GM19438 (cell line): ENCODE measurements around the gene SERGEF.

Source experiments
- ATAC-seq: cut with Tn5 transposase; IDR thresholded peaks from one replicate; pipeline ENCODE4 v1.9.1; 2021; ENCODE audit warnings: low read depth; ENCODE audit not compliant: unreplicated experiment

Gene SERGEF

DNA sequence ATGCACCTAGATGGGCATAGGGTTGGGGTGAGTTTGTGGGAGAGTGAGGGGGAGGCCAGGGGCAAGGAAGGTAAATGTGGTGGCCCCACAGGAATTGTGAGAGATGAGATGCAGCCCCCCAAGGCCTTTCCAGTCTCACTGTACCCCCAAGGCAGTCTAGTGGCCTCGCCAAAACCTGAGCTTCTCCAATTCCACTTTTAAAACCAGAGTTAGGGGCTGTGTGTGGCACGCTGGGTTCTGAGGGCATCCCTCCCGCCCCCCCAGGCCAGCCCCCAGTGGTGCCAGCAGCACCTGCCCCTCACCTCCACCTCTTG lies 237.9 kb downstream of the SERGEF start:
- ATAC-seq = no peak

DNA sequence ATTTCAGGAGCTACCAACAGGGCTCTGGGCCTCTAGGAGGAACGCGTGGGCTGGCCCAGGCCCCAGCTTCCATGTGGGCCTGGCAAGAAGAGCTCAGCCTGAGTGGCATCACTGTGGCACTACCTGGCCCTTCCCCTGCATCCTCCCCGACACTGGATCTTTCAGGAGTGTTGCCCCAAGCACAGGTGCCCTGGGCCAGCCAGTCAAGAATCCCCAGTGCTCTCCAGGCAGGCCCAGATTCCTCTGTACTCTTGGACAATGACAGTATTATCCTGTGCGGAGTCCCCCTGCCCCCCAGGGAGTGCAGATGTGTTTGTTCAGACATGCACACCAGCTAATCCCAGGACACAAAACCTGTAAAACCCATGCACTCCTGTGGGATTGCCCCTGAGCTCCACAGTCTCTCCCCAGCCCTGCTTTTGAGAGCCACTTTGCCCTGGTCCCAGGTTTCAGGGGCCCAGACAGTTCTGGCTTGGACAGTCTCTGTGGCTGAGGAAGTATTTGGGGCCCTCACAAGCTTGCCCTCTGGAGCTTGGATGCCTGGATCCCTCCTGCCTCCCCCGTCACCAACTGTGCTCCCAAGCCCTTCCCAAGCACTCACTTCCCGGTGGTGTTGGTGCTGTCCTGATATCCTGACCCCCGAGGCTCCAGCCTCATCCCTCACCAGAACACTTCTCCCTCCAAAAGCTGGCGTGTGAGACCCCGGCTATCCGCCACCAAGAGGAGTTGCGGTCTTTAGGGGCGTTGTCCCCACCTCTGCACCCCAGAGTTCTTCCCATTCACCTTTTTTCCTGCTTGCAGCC lies 238.4 kb downstream of the SERGEF start:
- no peak for ATAC-seq

DNA sequence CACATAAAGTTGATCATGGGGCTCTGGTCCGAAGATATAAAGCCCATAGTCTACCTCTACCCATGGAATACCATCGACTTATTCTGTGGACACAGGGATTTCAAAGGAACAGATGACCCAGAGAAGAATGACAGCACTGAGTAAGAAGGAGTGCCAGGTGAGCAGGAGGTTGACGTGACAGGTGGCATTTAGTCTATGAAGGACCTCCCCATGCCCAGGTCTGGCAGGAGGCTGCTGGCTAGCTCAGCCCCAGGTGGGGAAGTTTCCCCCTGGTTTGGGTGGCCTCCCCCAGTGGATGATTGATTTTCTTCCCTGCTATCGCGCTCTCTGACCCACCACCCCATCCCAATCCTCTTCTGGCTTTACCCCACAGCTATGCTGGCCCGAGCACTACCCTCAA lies 239.2 kb downstream of the SERGEF start:
- ATAC-seq = no peak

DNA sequence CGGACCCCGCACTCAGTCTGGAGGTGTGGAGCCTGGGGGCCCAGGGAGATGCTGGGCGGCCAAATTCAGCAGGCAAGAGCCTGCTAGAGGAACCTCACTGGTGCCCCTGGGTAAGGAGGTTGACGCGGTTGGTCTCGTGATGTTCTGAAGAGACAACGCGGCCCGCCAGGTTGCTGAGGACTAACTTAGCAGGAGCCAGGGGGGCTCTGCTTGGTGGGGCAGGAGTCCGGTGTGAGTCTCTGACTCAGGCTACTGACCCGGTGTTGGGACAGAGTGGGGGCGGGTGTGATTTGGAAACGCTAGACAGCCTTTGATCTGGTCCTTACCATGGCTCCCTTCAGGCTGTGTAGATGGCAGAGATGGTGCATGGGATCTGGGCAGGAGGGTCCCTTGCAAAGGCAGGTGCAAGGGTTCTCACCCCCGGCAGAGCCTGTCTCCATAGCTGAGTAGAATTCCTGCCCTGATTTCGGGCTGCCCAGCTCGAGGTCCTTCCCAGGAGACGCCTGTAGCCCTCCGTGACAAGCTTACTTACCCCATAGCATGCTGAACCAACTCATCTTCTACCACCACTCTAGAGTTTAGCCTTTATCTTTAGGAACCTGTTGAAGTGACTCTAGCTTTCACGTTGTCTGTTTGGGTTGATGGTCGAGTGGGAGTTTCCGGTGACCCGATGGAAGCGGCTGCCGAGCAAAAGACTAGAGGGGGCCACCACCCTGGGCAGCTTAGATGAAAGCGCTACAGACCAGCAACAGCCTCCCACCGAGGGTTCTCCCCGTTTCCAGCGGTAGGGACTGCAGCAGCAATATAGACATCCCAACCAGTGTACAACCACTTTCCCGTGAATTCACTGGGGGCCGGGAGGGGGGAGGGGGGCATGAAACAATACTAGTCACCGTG lies 239.9 kb downstream of the SERGEF start:
- ATAC-seq = no peak

DNA sequence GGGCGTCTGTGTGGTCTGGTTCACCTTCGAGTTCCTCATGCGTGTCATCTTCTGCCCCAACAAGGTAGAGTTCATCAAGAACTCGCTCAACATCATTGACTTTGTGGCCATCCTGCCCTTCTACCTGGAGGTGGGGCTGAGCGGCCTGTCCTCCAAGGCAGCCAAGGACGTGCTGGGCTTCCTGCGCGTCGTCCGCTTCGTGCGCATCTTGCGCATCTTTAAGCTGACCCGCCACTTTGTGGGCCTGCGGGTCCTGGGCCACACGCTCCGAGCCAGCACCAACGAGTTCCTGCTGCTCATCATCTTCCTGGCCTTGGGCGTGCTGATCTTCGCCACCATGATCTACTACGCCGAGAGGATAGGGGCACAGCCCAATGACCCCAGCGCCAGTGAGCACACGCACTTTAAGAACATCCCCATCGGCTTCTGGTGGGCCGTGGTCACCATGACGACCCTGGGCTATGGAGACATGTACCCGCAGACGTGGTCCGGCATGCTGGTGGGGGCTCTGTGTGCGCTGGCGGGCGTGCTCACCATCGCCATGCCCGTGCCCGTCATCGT lies 240.9 kb downstream of the SERGEF start:
- no peak for ATAC-seq

DNA sequence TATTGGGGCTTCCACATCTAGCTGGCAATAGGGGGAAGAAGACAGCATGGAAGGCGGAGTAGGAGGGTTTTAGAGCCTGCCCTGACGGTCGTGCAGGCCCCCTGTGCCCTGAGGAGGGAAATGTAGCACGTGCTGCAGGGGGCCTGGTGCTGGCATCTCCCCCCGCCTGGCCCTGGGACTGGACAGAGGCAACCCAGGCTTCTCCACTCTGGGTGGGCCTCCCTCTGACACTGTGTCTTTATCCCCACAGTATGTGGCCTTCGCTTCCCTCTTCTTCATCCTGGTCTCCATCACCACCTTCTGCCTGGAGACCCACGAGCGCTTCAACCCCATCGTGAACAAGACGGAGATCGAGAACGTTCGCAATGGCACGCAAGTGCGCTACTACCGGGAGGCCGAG lies 241.4 kb downstream of the SERGEF start:
- ATAC-seq = no peak

DNA sequence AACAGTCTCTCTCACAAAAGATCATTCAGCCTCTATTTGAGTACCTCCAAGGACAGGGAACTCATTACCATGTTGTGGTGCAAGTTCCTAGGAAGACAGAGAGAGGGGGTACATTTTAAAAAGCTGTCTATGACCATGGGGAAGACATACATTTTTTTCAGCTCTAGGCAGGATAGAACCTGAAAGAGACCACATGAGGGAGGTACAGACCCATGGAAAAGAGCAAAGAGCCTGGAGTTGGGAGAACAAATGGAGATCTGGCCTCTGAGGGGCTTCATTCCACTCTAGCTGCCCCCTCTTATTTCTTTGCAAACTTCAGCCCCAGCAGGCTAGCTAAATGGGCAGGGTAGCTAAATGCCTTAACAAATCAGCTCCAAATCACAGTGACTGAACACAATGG lies 241.9 kb downstream of the SERGEF start:
- no peak for ATAC-seq

DNA sequence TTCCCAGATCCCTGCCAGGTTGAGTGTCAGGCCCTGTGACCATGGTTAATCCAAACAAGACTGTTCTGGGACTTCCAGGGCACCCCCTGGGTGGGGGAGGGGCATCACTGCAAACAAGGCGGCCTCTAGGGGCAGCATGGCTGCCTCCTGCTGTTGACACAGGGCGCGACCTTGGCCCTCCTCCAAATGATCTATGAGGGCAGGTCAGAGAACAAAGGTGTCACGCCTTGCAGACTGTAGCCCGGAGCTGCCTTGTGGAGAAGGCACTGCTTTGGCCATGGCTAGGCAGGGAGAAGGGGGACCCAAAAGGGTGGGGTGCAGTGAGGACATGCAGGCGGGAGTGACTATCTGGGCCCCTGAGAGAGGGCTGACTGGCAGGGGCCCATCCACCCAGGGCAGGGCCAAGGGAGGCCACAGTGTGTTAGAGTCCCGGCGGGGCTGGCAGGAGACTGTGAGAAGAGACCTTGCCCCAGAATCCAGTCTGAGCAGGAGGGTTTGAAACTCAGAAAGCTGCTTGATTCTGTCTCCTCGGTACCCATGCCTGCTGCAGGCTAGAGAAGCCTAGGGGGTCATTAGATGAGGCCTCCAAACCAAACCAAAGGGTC lies 242.7 kb downstream of the SERGEF start:
- no peak for ATAC-seq

DNA sequence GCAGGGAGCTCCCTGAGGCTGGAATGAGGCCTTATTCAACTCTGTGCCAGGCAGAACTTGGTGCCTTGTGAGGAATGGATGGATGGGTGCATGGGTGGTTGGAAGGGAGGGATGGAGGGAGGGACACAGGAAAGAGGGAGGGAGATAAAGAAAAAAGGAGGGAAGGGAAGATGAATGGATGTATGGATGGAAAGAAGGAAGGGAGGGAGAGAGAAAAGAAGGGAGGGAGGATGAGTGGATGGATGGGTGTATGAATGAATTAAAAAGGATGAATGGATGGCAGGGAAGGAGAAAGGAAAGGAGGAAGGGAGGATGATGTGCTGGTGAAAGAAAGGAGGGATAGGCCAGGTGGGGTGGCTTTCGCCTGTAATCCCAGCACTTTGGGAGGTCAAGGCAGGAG lies 243.6 kb downstream of the SERGEF start:
- ATAC-seq = no peak

DNA sequence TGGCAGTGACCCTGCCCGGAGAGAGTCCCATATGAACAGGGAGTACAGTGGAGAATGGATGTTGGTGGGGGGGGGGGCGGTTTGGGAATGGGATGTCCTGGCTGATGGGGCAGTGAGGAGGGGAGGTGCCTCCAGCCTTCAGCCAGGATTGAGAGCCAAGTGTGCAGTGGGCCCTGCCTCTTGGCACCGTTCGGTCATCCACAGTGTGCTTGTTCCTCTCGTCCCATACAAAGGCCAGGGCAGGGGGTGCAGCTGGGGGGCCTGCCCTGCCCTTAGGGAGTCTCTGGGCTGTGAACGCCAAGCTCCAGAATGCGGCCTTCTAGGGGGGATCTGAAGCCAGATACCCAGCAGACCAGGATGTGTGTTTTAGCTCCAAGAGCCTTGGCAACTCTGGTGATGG lies 244.3 kb downstream of the SERGEF start:
- no peak for ATAC-seq

DNA sequence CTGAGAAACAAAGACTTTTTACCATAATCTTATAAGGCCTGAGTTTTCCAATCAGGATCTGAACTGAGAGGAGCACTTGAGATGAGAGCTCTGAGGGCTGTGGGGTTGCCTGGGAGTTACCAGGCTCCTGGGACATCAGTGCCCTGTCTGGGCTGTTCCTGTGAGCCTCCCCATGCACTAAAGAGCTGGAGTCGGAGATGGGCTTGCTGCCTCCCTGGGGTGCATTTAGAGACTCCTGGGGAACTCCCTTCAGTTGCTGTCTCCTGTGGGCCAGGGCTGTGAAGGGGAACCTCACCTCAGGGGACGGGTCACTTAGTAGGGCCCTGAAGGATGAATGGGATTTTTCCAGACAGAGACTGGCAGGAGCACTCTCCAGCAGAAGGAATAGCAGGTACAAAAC lies 244.9 kb downstream of the SERGEF start:
- ATAC-seq = no peak

DNA sequence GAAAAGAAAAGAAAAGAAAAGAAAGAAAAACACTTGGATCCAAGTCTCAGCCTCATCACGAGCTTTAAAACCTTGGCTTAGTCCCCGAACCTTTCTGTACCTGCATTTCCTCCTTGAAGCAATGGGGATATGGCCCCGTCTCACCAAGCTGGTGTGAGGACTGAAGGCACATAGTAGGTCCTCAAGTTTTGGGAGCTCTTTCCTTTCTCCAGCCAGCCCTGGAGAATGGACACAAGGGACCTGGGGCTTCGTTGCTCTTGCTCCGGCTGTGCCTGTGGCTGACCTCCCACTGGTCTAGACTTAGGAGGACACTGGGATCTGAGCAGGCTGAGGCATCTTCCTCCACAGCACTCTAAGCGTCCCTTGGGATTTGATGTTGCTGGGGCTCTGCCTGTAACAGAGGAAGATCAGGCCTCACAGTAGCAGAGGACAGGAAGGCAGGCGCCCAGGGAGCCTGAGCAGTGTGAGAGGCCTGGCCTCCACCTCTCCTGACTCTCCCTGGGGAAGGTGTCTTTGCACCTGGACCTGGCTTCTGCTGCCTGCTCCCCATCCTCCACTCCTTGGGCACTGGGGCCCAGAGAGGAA lies 245.5 kb downstream of the SERGEF start:
- no peak for ATAC-seq

DNA sequence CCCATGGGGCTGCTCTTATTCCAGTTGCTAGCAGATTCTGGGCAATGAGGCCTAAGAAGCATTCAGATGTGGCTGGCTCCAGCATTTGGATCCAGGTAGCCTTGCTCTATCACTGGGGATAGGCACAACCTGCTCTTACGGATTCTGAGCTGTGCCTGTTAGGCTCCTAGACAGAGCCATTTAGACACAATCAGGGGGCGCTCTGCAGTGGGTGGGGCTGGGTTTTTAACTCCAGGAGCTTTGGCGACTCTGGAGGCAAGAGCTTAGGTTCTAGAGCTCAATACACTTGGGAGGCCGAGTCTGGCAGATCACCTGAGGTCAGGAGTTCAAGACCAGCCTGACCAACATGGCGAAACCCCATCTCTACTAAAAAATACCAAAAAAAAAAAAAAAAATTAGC lies 246.3 kb downstream of the SERGEF start:
- no peak for ATAC-seq

DNA sequence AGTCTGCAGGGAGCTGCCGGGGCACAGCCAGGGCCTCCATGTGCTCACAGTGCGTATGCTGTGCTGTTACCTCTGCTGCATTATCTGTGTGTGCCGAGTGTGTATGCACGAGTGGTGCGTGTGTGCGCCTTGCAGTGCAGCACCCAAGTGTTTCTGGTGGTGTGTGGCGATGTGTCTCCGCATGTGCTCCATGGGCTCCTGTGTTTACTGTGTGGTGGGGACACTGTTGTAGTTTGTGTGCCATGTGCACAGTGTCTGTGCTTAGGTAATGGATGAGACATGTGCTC lies 246.8 kb downstream of the SERGEF start:
- no peak for ATAC-seq

DNA sequence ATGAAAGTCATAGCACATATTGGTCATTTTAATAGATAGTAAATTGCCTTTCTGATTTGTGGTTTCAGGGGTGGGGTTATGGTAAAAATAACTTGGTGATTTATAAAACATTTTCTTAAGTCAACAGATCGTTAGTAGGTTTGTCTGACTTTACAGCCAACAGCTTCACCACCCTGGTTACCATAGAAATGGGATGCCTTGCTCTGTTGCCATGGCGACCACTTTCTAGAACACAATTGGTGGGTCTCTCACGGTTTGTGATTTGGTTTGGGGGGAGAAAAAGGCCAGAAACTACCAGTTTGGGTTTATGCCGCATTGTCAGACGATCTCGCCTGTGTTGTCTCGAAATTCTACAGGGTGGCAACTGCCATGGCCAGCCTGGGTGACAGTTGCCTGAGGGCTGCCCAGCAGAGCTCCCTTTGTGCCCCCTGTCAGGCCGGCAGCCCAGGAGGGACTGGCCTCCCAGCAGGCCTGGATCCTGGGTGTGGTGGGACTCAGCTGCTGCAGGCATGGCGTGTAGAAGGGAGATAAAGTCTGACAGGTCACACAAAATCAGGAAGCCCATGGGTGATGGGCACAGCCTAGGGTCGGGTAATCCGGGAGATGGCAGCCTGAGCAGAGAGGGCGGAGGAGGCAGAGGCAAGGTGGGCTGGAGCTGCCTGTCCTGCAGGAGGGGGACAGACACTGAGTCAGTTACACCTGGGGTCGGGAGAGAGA lies 247.3 kb downstream of the SERGEF start:
- ATAC-seq = no peak

DNA sequence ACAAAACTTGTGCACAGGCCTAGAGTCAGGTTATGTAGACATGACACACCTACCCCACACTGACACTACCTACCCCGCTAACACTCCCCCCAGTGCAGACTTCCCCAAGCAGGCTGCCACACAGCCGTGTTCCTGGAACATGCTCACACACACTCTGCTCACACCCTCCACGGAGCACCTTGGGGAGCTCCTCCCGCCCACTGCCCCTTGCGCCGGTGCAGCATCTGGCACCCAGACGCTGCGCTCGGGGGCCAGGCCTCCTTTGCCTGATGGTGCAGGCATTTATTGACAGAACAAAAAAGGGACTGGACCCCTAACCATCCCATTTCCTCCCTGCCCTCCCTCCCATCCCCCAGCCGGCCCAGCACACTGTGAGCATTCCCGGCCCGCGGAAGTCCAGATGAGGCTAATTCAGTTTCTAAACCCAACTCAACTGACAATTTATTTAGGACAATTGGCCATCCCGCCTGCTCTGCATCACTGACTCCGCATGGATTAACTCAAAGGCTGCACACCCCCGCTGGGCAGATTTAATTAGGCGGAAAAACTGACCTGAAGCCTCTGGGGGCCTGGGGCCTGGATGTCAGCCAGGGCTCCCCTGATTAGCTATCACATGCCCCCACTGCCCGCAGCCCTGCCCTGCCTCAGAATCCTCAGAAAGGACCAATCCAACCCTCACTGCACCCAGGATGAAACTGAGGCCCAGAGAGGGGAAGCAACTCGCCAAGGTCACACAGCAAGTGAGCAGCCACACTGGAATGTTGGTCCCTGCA lies 248.2 kb downstream of the SERGEF start:
- no peak for ATAC-seq

DNA sequence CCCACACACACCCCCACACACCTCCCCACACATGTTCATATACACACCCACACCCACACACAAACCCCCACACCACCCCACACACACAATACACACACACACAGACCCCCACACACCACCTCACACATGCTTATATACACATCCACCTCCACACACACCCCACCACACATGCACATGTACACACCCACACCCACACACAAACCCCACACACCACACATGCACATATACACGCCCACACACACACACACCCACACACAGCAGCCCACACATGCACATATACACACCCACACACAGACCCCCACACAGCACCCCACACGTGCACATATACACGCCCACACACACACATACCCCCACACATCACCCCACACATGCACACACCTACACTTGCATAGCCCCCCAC lies 249.1 kb downstream of the SERGEF start:
- ATAC-seq = no peak

DNA sequence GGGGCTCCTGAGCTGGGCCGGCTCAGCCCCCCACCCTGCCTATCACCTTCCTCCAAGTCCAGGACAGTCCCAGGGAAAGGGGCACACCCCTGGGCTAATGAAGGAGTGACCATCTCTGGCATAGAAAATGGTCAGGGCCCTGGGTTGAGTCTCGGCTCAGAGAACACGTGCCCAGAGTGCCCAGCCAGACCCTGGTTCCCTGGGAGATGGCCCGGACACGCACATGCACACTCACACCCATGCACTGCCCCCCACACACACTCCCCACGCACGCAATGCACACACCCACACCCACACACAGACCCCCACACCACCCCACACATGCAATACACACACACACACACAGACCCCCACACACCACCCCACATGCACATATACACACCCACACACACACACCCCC lies 249.6 kb downstream of the SERGEF start:
- ATAC-seq = no peak

DNA sequence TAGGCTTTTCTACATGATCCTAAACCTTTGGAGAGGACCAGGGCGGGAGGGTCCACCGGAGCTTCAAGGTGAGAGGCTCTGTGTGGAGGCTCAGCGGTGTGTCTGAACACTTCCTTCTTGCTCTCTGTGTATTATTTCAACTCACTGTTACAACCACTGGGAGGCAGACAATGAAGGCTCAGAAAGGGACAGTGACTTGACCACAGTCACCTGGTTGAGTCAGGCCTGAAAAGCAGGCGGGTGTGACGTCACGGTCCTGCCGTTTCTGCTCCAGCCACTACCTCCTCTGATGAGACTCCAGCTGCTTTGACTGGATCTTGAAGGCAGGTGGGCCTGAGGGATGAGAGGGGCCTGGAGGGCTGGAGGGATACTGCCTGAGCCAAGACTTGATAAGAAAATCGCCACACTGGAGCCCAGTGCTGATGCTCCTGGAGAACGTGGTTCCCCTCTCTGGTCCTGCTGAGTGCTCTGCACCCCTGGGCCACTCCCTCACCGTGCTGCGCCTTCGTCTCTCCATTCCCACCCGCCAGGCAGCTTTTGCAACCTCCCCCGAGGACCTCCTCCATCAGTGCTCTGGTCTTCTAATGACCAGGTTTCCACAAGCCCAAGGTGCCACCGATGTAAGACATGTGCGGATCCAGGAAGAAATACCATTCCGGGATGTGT lies 250.4 kb downstream of the SERGEF start:
- no peak for ATAC-seq
